ENCODE measurements around the gene EXOC3.
A peak's percentile ranks its signal among the peaks of the same experiment; 100 is the strongest.

Gene EXOC3

DNA sequence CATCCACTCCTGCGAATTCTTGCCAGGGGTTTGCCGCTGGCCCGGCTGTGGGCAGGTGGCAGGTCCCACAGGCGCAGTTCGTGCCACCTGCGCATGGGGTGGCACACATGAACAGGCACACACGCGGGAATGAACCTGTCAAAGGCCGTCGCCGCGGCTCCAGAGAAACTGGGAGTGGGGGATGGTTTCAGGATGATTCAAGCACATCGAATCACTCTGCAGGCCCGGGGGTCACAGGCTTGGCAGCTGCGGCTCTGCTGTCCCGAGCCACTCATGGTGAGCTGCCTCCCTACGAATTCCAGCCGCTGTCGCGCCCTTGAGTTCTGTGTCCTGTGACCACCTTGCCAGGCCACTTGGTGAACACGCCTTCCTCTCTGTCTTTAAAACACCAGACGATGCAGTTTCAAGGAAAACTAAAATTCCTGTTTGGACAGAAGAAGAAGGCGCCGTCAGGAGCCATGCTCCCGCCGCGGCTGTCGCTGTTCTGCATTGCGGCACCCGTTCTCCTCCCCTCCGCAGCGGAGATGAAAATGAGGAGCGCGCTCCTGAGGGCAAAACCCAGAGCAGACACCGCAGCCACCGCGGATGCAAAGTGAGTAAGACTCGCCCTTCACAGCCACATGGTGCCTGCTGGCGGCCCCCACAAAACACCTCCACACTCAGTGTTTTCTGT is 15.4 kb upstream of the EXOC3 start:
- no peak for DNase-seq

- DNase-seq = no peak
Measured at GRCh38 chr5:428219-428618, 14.8 kb upstream of the EXOC3 start.

DNA sequence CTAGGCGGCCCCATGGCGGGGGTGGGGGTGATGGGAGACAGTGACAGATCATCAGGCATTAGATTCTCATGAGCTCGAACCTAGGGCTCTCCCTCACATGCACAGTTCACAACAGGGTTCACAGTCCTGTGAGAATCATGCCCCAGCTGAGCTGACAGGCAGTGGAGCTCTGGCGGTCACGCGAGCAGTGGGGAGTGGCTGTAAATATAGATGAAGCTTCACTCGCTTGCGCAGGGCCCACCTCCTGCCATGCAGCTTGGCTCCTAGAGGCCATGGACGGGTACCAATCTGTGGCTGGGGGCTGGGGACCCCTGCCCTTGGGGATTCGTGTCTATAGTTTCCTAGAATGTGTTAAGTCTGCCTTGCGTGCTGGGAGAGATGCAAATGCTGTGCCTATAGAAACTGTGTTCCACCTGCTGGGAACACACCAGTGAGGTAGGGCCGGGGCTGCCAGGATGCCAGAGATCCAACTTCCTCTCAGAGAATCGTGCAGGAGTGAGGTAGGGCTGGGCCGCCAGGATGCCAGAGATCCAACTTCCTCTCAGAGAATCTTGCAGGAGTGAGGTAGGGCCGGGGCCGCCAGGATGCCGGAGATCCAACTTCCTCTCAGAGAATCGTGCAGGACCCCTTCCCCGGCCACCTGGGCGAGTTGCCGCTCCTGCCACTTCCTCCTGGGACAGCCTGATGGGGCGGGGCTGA is 14.1 kb upstream of the EXOC3 start:
- DNase-seq = no peak

- no peak for DNase-seq
Measured at GRCh38 chr5:429453-430188, 13.4 kb upstream of the EXOC3 start.

- DNase-seq = no peak
Measured at GRCh38 chr5:430214-430925, 12.6 kb upstream of the EXOC3 start.

GRCh38 chr5:431001-431710 is 11.8 kb upstream of the EXOC3 start:
- peak; percentile 18 for DNase-seq

- DNase-seq = no peak
Measured at GRCh38 chr5:431711-432050, 11.3 kb upstream of the EXOC3 start.

DNA sequence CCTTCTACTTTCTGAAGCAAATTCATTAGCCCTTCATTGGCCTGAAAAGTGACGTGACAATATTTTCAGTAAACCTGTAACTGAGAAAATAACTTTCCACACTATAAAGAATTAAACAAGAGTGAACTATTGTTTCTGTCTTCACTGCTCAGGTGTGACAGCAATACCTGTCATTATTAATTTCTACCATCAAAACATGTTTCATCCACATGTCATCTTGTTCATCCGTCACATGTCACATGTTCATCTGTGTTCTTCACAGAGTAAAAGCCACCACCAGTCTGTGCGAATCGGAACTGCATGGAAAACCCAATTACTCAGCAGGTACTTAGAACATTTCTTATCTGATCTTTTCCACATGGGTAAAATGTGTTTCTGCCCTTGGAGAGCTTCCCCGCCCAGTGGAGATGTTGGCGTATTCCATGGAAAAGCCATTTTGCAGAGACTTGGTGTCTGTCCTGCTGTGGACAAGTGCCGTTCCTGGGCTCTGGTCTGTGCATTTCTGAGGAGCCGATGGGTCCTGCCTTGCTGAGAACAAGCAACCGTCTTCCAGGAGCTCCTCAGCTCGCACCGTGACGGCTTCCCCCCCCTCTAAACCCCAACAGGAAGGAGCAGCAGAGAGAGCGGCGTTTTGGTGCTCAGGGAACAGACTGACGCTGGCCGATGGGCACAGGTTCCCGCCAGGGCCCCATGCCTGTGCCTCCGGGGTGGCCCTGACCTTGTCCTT is 10.6 kb upstream of the EXOC3 start:
- no peak for DNase-seq

- DNase-seq = no peak
Measured at GRCh38 chr5:432928-433791, 9.8 kb upstream of the EXOC3 start.

GRCh38 chr5:433836-434235 is 9.1 kb upstream of the EXOC3 start:
- DNase-seq = no peak

- DNase-seq = no peak
Measured at GRCh38 chr5:434443-435146, 8.4 kb upstream of the EXOC3 start.

- DNase-seq = no peak
Measured at GRCh38 chr5:435156-435790, 7.7 kb upstream of the EXOC3 start.

DNA sequence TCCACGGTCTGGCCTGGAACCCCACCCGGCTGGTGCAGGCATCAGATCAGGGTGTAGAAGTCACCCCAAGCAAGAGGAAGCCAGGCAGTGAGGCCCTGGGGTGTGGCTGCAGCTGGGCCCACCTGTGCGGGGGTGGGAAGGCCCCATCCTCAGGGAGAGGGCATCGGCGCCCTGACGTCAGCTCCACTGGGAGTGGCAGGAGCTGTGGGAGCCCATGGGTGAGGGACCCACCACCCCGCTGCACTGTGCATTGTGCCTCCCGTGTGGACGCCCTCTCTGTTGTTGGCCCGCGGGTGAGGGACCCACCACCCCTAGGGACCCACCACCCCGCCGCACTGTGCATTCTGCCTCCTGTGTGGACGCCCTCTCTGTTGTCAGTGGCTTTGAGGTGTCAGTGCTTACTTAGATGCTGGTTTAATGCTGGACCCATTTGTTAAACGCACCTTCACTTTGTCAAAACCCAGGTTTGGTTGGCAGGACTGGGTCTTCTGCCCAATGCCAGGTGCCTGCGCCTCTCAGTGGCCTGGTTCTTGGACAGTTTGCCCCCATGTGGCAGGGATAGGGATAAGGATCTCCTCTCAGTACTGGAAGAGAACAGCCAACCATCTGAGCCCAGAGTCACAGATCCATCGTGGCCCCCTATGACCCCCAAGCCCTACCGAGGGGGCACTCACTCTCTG is 6.9 kb upstream of the EXOC3 start:
- no peak for DNase-seq

GRCh38 chr5:436641-436975 is 6.4 kb upstream of the EXOC3 start:
- DNase-seq = no peak

DNA sequence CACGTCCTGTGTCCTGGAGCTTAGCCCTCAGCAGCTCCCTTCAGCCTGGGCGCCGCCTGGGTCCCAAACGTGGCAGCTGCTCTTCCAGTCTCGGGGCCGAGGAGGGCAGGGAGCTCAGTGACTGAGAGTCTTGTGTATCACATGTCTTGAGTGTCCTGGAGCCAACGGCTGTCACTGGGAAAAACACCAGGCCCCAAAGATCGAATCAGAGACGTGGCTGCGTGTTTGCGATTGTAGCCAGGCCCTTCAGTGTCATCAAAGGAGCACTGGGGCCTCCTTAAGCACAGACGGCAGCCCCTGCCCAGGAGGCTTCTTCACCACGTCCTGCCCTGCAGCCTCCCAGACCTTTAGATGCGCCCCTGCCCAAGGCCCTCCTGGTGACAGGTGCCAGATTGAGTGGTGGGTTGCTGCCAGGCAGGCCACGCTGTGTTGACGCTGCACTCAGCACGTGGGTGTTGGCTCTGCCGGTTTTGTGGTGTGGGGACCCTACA is 5.7 kb upstream of the EXOC3 start:
- no peak for DNase-seq

DNA sequence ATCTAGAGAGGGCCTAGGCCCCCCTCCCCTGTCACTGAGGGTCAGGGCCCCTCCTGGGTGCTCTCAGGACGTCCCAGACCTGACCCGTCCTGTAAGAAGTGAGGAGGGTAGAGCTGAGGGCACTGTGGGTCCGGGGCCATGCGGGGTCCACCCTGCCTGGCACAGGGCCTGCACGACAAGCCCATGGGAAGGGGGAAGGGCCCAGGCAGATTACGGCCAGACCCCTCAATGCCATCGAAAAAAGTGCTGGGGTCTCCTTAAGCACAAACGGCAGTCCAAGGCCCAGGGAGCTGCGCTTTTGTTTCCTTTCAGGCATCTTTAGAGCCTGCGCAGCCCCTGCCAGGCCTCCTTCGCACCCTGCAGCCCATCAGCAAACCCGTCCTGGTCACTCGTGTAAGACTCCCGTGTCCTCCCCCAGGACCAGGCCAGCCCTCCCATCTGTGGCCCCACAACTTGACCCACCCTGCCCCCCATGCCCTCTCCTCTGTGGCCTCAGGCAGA is 4.4 kb upstream of the EXOC3 start:
- DNase-seq = no peak

DNA sequence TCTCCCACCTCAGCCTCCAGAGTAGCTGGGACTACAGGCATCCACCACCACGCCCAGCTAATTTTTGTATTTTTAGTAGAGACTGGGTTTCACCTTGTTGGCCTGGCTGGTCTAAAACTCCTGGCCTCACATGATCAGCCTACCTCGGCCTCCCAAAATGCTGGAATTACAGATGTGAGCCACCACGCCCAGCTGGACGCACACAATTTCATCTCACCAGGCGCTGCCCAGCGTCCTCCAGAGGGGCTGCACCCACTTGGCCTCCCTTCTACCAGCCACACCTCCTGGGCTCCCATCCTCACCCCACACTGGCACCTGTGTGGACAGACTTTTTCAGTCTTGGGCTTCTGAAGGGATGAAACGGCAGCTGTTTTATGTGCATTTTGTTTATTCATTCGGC is 3.8 kb upstream of the EXOC3 start:
- no peak for DNase-seq

- DNase-seq = no peak
Measured at GRCh38 chr5:439636-440035, 3.3 kb upstream of the EXOC3 start.
